Natural killer cell (primary cell): ENCODE data around the gene KPNA4. TPM values are rescaled to one million over a fixed set of nuclear protein-coding genes. Genes with fewer than 3 reads are reported as not detected.
"Not testable (repeated sequence)": the region's sequence is repeated elsewhere in the genome, so short reads cannot be mapped to it uniquely, and the experiment has no call there.

Experiments
- ATAC-seq, 3 donors: fragments of 150-1000 bp in 2 of 3; fragments of 200-7000 bp in 1 of 3; cut with Tn5 transposase; 1 replicate in 1 of 3; 2 replicates in 2 of 3; pipeline ENCODE4 v1.10.0; 2021; ENCODE audit warnings: mild to moderate bottlenecking in 2 of 3, moderate library complexity in 2 of 3
- DNase-seq, 2 donors: peaks; one replicate each; pipeline versions ENCODE4 v3.0.0 to v3.0.0-alpha.2; 2013 to 2021; ENCODE audit warnings: mixed read lengths in 1 of 2
- H3K27ac ChIP-seq: one replicate; pipeline ENCODE4 v1.5.1; 2013; ENCODE audit warnings: mild to moderate bottlenecking, low read length
- H3K27me3 ChIP-seq: one replicate; pipeline ENCODE4 v1.6.1; 2013; ENCODE audit warnings: low read length; ENCODE audit not compliant: control insufficient read depth, insufficient read depth
- H3K36me3 ChIP-seq: one replicate; pipeline ENCODE4 v1.6.1; 2013; ENCODE audit warnings: low read length; ENCODE audit not compliant: control insufficient read depth, insufficient read depth
- H3K4me1 ChIP-seq: one replicate; pipeline ENCODE4 v1.6.1; 2013; ENCODE audit warnings: low read length; ENCODE audit not compliant: control insufficient read depth, insufficient read depth
- H3K4me3 ChIP-seq: one replicate; pipeline ENCODE4 v1.5.1; 2013; ENCODE audit warnings: low read length
- H3K9me3 ChIP-seq: one replicate; pipeline ENCODE4 v1.6.1; 2013; ENCODE audit warnings: low read length; ENCODE audit not compliant: control insufficient read depth, insufficient read depth
- H3K27ac Mint-ChIP-seq, 2 donors: one replicate each; pipeline ENCODE4 v1.8.0; 2022; ENCODE audit warnings: mild to moderate bottlenecking in 2 of 2, mixed read lengths in 2 of 2, moderate library complexity in 1 of 2
- H3K27me3 Mint-ChIP-seq, 2 donors: one replicate each; pipeline ENCODE4 v1.8.0; 2022; ENCODE audit warnings: low read depth in 2 of 2, mixed read lengths in 2 of 2
- H3K36me3 Mint-ChIP-seq: one replicate; pipeline ENCODE4 v1.8.0; 2022; ENCODE audit warnings: mixed read lengths
- H3K4me1 Mint-ChIP-seq, 2 donors: one replicate each; pipeline ENCODE4 v1.8.0; 2022; ENCODE audit warnings: mixed read lengths in 2 of 2
- H3K4me3 Mint-ChIP-seq: one replicate; pipeline ENCODE4 v1.8.0; 2022; ENCODE audit warnings: mild to moderate bottlenecking, moderate library complexity, mixed read lengths
- H3K9me3 Mint-ChIP-seq, 2 donors: one replicate each; pipeline ENCODE4 v1.8.0; 2022; ENCODE audit warnings: mixed read lengths in 2 of 2
- CTCF ChIP-seq: fragments of 200-600 bp; IDR thresholded peaks from one replicate; pipeline ENCODE4 v1.8.0; 2022; ENCODE audit warnings: antibody characterized with exemption
- WGBS: methylation state at CpG from one replicate; pipeline ENCODE4 v1.1.7; 2013; ENCODE audit warnings: missing lambda C conversion rate; ENCODE audit not compliant: insufficient coverage; 5-methylcytosine and 5-hydroxymethylcytosine counted together
- intact Hi-C: fragments of 100-400 bp; cut with micrococcal nuclease; formaldehyde crosslinking; loops from one replicate; pipeline ENCODE4 v1.14.2; 2022
- total RNA-seq, 4 donors: library from RNA; stranded (reverse); fragments of 120-200 nt in 1 of 4; gene quantifications; one replicate each; pipeline versions ENCODE4 v1.2.3 to v1.2.4, GENCODE V29; 2013 to 2022

Gene KPNA4
- total RNA-seq, 3 donors from 2014 or later (not counting 1 experiment from before 2014, with no cell fraction given), result 69.1 to 81.7 (median 74.1) TPM

GRCh38 chr3:160455846-160456245 is 109.5 kb downstream of the KPNA4 start:
- no peak overlapping the region for H3K27ac ChIP-seq
- DNase-seq, result no peak
- H3K27me3 ChIP-seq, result peaks cover 2% of the 10 kb centered on the region
- intact Hi-C loops, result no loop called here
- H3K4me3 ChIP-seq, result no peak overlapping the region
- 97% methylated on average over 3 of the region's 3 CpGs for WGBS
- no peaks in the 10 kb centered on the region for H3K36me3 ChIP-seq
- peaks cover 5 to 7% of the 10 kb centered on the region in 2 donors for H3K27me3 Mint-ChIP-seq
- no peaks in the 10 kb centered on the region for H3K4me1 Mint-ChIP-seq
- H3K36me3 Mint-ChIP-seq, result no peaks in the 10 kb centered on the region
- H3K27ac Mint-ChIP-seq, result no peak overlapping the region
- no peaks in the 10 kb centered on the region for H3K4me1 ChIP-seq
- H3K9me3 ChIP-seq, result no peaks in the 10 kb centered on the region
- no peak overlapping the region for H3K4me3 Mint-ChIP-seq
- no peak for TF ChIP-seq CTCF
- H3K9me3 Mint-ChIP-seq, result no peaks in the 10 kb centered on the region
- ATAC-seq, result no peak

- intact Hi-C loops, result no loop called here
- DNase-seq, result no peak
- H3K9me3 ChIP-seq, result peaks cover 4% of the 10 kb centered on the region
- H3K4me1 ChIP-seq, result peaks cover 5% of the 10 kb centered on the region
- TF ChIP-seq CTCF, result no peak
- H3K4me3 ChIP-seq, result no peak overlapping the region
- Mint-ChIP-seq H3K4me3 (no peak overlapping the region), H3K27ac (no peak overlapping the region), H3K36me3 (no peaks in the 10 kb centered on the region), H3K4me1 (peaks cover 8% of the 10 kb centered on the region in 2 donors), H3K27me3 (peaks cover 5 to 7% of the 10 kb centered on the region in 2 donors), H3K9me3 (no peaks in the 10 kb centered on the region)
- H3K36me3 ChIP-seq, result no peaks in the 10 kb centered on the region
- WGBS, result 85% methylated on average over 1 of the region's 1 CpG
- H3K27ac ChIP-seq, result no peak overlapping the region
- H3K27me3 ChIP-seq, result peaks cover 2% of the 10 kb centered on the region
- no peak for ATAC-seq
Measured at GRCh38 chr3:160454995-160455394, 110.4 kb downstream of the KPNA4 start.

- H3K27ac Mint-ChIP-seq, result not testable (repeated sequence)
Measured at GRCh38 chr3:160452251-160452650, 113.1 kb downstream of the KPNA4 start.

GRCh38 chr3:160451602-160452001 is 113.8 kb downstream of the KPNA4 start:
- Histone ChIP-seq H3K27me3 (no peaks in the 10 kb centered on the region), H3K27ac (no peak overlapping the region), H3K4me3 (no peak overlapping the region), H3K4me1 (peaks cover 7% of the 10 kb centered on the region), H3K36me3 (no peaks in the 10 kb centered on the region), H3K9me3 (peaks cover 7% of the 10 kb centered on the region)
- Mint-ChIP-seq H3K9me3 (no peaks in the 10 kb centered on the region), H3K27ac (no peak overlapping the region), H3K27me3 (no peaks in the 10 kb centered on the region), H3K4me3 (no peak overlapping the region), H3K36me3 (no peaks in the 10 kb centered on the region), H3K4me1 (peaks cover 23% of the 10 kb centered on the region in 2 donors)
- DNase-seq, result no peak
- ATAC-seq, result no peak
- no peak for TF ChIP-seq CTCF
- WGBS, result 87% methylated on average over 4 of the region's 4 CpGs
- intact Hi-C loops, result no loop called here

More at GRCh38 chr3:160452251-160452650, 113.1 kb downstream of the KPNA4 start:
- H3K27me3 Mint-ChIP-seq, H3K36me3 ChIP-seq, H3K9me3 ChIP-seq, H3K36me3 Mint-ChIP-seq, intact Hi-C loops, DNase-seq, H3K4me1 ChIP-seq, H3K4me3 ChIP-seq, H3K27me3 ChIP-seq, ATAC-seq, H3K4me3 Mint-ChIP-seq, H3K9me3 Mint-ChIP-seq, H3K27ac ChIP-seq: not testable (repeated sequence)
- WGBS, result 97% methylated on average over 19 of the region's 19 CpGs
- H3K4me1 Mint-ChIP-seq, result peaks cover 23% of the 10 kb centered on the region in 2 donors
